SU-DHL-6 (cell line): ENCODE results near the gene NBEA.

ENCODE experiments used
- H2AFZ ChIP-seq: fragments of 200-600 bp; sonication (generic); 2 replicates; pipeline ENCODE4 v1.6.1; 2014; ENCODE audit warnings: low read depth, mild to moderate bottlenecking, moderate library complexity, mixed read lengths, antibody characterized with exemption, low read length; ENCODE audit not compliant: severe bottlenecking
- H3F3A ChIP-seq: fragments of 200-600 bp; shearing (Covaris generic); 2 replicates; pipeline ENCODE4 v1.6.0; 2016; ENCODE audit warnings: antibody characterized with exemption, mild to moderate bottlenecking; ENCODE audit not compliant: insufficient read depth
- H3K27ac ChIP-seq: fragments of 200-600 bp; sonication (generic); 2 replicates; pipeline ENCODE4 v1.5.1; 2016; ENCODE audit warnings: low read depth, mild to moderate bottlenecking, low read length, moderate library complexity, mixed read lengths
- H3K27me3 ChIP-seq: fragments of 200-600 bp; sonication (generic), shearing (Covaris generic); 2 replicates; pipeline ENCODE4 v1.6.0; 2014; ENCODE audit warnings: mild to moderate bottlenecking, low read length
- H3K36me3 ChIP-seq: fragments of 200-600 bp; sonication (generic); 2 replicates; pipeline ENCODE4 v1.6.1; 2014; ENCODE audit warnings: mild to moderate bottlenecking, low read length, mixed read lengths
- H3K4me2 ChIP-seq: fragments of 300-600, 200-600 bp; shearing (Covaris generic), sonication (generic); 2 replicates; pipeline ENCODE4 v1.6.0; 2014; ENCODE audit warnings: low read length, low read depth, mild to moderate bottlenecking; ENCODE audit not compliant: poor library complexity, severe bottlenecking
- H3K4me3 ChIP-seq: fragments of 200-600 bp; sonication (generic); 2 replicates; pipeline ENCODE4 v1.5.1; 2014; ENCODE audit warnings: antibody characterized with exemption, low read length, mild to moderate bottlenecking, mixed read lengths; ENCODE audit not compliant: insufficient read depth, poor library complexity, severe bottlenecking
- H3K79me2 ChIP-seq: fragments of 200-600 bp; sonication (generic); 2 replicates; pipeline ENCODE4 v1.6.1; 2014; ENCODE audit warnings: mild to moderate bottlenecking, low read length, moderate library complexity; ENCODE audit not compliant: insufficient read depth
- H3K9ac ChIP-seq: fragments of 200-600 bp; sonication (generic); 2 replicates; pipeline ENCODE4 v1.7.0; 2014; ENCODE audit warnings: mild to moderate bottlenecking, low read length
- H3K9me2 ChIP-seq: fragments of 200-600 bp; sonication (generic); replicated peaks from 2 replicates; pipeline ENCODE4 v1.6.1; 2014; ENCODE audit warnings: low read length; ENCODE audit not compliant: insufficient read depth
- H3K9me3 ChIP-seq: fragments of 200-600 bp; sonication (generic); 2 replicates; pipeline ENCODE4 v1.6.1; 2014; ENCODE audit warnings: low read length, mixed read lengths; ENCODE audit not compliant: insufficient read depth
- H4K20me1 ChIP-seq: fragments of 200-600 bp; sonication (generic); 2 replicates; pipeline ENCODE4 v1.6.1; 2014; ENCODE audit warnings: low read depth, mild to moderate bottlenecking, antibody characterized with exemption, low read length, moderate library complexity, mixed read lengths
- EZH2phosphoT487 ChIP-seq: fragments of 200-600 bp; sonication (generic), shearing (Covaris generic); conservative IDR thresholded peaks from 2 replicates; pipeline ENCODE4 v1.6.1; 2018; ENCODE audit warnings: mild to moderate bottlenecking, antibody characterized with exemption, low read length, moderate library complexity, mixed read lengths
- TF ChIP-seq, protein P1 (sequence below): fragments of 200-600 bp; sonication (generic); IDR thresholded peaks from one replicate; pipeline ENCODE4 v1.5.1; 2017; ENCODE audit warnings: antibody characterized with exemption, mild to moderate bottlenecking, low read length, moderate library complexity; ENCODE audit not compliant: insufficient read depth, poor library complexity, severe bottlenecking

Gene NBEA

DNA sequence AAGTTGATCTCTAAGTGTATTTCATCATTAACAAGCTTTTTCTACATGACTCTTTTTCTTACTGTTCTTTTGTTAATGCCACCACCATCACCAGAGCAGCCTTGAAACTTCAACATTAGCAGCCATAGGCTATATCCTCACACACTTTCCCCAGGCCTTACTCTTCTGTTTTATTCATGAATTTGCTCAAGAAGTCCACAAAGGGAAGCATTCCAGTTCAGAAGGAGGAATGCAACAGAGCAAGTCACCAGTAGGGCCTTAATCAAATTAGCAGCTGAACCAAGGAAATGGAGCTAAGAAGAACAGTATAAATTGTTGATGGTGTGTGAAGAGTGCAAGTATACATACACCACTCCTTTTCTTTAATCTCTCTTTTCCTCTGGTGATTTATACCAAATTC is 223.1 kb downstream of the NBEA start:
- Histone ChIP-seq H3K79me2 (no peaks in the 10 kb centered on the region), H3K27ac (no peak overlapping the region), H3K9ac (no peak overlapping the region)

DNA sequence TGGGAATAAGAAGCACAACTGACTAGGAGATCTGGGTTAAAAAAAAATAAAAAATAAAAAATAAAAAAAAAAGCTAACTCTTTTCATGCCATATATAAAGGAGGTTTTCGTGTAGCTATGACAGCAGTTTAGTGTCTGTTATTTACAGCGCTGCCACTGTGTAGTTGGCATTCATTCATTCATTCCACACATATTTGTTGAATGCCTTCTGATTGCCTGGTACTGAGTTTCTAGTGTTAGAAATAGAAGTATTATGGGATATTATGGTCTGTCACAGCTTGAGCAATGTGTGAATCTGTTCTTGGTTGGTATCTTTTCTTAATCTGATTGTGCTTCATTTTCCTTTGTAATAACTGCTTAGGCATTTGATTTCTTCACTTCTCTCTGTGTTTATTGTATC is 237.4 kb downstream of the NBEA start:
- Histone ChIP-seq H3F3A (no peaks in the 10 kb centered on the region), H2AFZ (no peak overlapping the region), H3K27ac (no peak overlapping the region), H3K4me3 (no peak overlapping the region), H3K4me2 (no peak overlapping the region), H3K36me3 (peaks cover 2% of the 10 kb centered on the region; the same call in 1 of the 2 replicates), H3K9ac (no peak overlapping the region), H3K79me2 (no peaks in the 10 kb centered on the region), H3K27me3 (no peaks in the 10 kb centered on the region), H3K9me3 (no peaks in the 10 kb centered on the region), H4K20me1 (no peaks in the 10 kb centered on the region), H3K9me2 (no peaks in the 10 kb centered on the region)
- TF ChIP-seq EZH2phosphoT487: no peak
- TF ChIP-seq, protein P1, sequence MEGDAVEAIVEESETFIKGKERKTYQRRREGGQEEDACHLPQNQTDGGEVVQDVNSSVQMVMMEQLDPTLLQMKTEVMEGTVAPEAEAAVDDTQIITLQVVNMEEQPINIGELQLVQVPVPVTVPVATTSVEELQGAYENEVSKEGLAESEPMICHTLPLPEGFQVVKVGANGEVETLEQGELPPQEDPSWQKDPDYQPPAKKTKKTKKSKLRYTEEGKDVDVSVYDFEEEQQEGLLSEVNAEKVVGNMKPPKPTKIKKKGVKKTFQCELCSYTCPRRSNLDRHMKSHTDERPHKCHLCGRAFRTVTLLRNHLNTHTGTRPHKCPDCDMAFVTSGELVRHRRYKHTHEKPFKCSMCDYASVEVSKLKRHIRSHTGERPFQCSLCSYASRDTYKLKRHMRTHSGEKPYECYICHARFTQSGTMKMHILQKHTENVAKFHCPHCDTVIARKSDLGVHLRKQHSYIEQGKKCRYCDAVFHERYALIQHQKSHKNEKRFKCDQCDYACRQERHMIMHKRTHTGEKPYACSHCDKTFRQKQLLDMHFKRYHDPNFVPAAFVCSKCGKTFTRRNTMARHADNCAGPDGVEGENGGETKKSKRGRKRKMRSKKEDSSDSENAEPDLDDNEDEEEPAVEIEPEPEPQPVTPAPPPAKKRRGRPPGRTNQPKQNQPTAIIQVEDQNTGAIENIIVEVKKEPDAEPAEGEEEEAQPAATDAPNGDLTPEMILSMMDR: no peak

More for the DNA sequence above, 223.1 kb downstream of the NBEA start:
- Histone ChIP-seq H3K36me3 (peaks cover 3% of the 10 kb centered on the region; the same call in 1 of the 2 replicates), H3K4me3 (no peak overlapping the region), H4K20me1 (no peaks in the 10 kb centered on the region), H3K27me3 (no peaks in the 10 kb centered on the region), H2AFZ (no peak overlapping the region), H3K9me2 (no peaks in the 10 kb centered on the region), H3K4me2 (no peak overlapping the region), H3F3A (no peaks in the 10 kb centered on the region; the same call in 1 of the 2 replicates), H3K9me3 (no peaks in the 10 kb centered on the region)
- TF ChIP-seq, protein P1: no peak
- no peak for TF ChIP-seq EZH2phosphoT487

DNA sequence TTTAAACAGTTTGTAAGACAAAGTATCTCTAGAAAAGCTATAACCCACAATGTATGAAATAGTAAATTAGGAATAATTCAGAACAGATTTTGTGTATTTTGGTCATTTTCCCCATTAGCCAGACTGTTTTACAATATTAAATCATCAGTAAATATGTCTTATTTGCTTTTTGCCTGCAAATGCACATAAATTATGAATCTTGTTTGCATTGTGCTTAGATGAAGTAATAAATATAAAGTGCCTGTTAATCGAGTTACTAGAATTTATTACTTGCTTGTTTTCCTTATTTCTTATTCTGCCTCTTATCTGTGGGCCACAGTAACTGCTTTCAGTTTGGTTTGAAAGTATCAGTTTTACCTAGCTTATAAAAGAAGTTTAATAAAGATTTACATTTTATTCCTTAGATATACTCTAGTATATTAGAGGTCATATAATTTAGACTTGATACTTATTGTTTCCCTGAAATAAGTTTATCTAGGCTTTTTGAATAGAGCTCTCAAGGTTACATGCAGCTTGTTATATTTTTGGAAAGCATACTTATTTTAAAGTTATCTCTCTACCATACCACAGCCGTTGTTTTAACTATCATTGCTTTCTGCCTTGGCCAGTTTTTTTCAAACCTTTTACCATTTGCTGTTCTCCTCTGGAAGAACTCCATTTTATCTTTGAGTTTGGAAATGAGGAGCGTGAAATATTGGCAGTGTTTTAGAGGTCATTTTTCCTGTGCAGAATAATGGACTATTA is 238.0 kb downstream of the NBEA start:
- Histone ChIP-seq H3K79me2 (no peaks in the 10 kb centered on the region), H2AFZ (no peak overlapping the region), H3K9me3 (no peaks in the 10 kb centered on the region), H3K9ac (no peak overlapping the region), H3K36me3 (peaks cover 2% of the 10 kb centered on the region; the same call in 1 of the 2 replicates), H3K27ac (no peak overlapping the region), H4K20me1 (no peaks in the 10 kb centered on the region), H3K27me3 (no peaks in the 10 kb centered on the region), H3K4me3 (no peak overlapping the region), H3F3A (no peaks in the 10 kb centered on the region), H3K9me2 (no peaks in the 10 kb centered on the region), H3K4me2 (no peak overlapping the region)
- no peak for TF ChIP-seq EZH2phosphoT487
- TF ChIP-seq, protein P1: no peak
